ENCODE data around the gene CIAO2A. TPM values are rescaled to one million over a fixed set of nuclear protein-coding genes. Genes with fewer than 3 reads are reported as not detected.

The CIAO2A gene
- total RNA-seq, 4 donors from 2014 or later: 104 to 144 (median 129) TPM

DNA sequence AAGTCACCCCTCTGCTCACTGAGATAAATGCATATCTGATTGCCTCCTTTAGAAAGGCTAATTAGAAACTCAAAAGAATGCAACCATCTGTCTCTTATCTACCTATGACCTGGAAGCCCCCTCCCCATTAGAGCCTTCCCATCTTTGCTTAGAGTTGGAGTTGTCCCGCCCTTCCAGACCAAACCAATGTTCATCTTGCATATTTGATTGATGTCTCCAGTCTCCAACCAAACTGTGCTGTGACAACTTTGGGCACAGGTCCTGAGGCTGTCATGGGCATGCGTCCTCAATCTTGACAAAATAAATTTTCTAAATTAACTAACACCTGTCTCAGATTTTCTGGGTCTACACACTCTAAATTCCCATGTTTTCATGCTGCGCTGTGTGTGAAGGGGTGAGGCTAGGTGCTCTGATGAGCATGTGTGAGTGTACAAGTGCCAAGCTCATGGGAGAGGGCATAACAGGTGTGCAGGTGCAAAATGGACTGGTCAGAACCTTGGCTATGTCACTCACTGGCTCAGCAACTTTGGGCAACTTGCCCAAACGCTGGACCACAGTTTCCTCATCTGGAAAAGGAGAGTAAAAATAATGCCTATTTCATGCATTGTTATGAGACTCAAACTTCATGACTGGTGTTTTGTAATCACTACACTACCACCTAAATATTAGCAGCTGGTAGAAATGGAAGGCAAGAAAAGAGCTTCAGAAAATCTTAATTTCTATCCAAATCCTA lies 54.6 kb downstream of the CIAO2A start:
- Histone ChIP-seq H3K9me3 (no peaks in the 10 kb centered on the region), H3K36me3 (peaks cover 6 to 11% of the 10 kb centered on the region in 2 donors), H3K4me1 (peaks cover 0 to 3% of the 10 kb centered on the region in 2 donors), H3K4me3 (replicated peaks in 1 of 3) (no peak overlapping the region), H3K27me3 (no peaks in the 10 kb centered on the region), H3K27ac (no peak overlapping the region)
- no peak for TF ChIP-seq POLR2A (IDR thresholded peaks at IDR 0.05)
- no peak for TF ChIP-seq CTCF (IDR thresholded peaks at IDR 0.05)
- DNase-seq: no peak
- 90 to 93% methylated on average over 4 of the region's 4 CpGs for WGBS, 2 donors
- intact Hi-C loops (cut with DNase I): no loop called here

DNA sequence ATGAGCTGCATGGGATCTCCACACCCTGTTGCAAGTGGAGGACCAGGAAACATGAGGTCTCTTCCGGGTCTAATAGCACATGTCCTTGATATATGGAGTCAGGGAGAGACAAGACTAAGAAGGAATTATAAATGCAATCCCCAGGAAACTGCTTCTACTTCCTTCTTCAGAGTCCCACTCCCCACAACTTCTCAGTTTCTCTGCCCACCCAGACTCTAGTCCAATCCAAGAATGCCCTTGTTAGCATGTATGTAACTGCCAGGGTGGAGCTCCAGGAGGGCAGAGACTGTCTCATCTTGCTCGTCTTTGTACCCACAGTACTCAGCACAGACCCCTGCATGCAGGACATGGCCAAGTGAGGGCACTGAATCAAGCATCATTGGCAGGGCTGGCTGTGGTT lies 55.7 kb downstream of the CIAO2A start:
- H3K4me3 ChIP-seq (replicated peaks in 1 of 3): no peak overlapping the region
- TF ChIP-seq CTCF (IDR thresholded peaks at IDR 0.05): no peak
- TF ChIP-seq POLR2A (IDR thresholded peaks at IDR 0.05): no peak
- intact Hi-C loops (cut with DNase I): no loop called here
- 40 to 48% methylated on average over 2 of the region's 2 CpGs for WGBS, 2 donors
- no peak for DNase-seq
- no peak overlapping the region for H3K27ac ChIP-seq
- no peaks in the 10 kb centered on the region for H3K9me3 ChIP-seq
- no peaks in the 10 kb centered on the region for H3K27me3 ChIP-seq
- peaks cover 6 to 11% of the 10 kb centered on the region in 2 donors for H3K36me3 ChIP-seq
- no peaks in the 10 kb centered on the region for H3K4me1 ChIP-seq

GRCh38 chr15:64037116-64037515 lies 56.5 kb downstream of the CIAO2A start:
- Histone ChIP-seq H3K27me3 (no peaks in the 10 kb centered on the region), H3K27ac (no peak overlapping the region), H3K9me3 (no peaks in the 10 kb centered on the region), H3K4me1 (no peaks in the 10 kb centered on the region), H3K4me3 (replicated peaks in 1 of 3) (no peak overlapping the region), H3K36me3 (peaks cover 6 to 11% of the 10 kb centered on the region in 2 donors)
- DNase-seq: no peak
- intact Hi-C loops (cut with DNase I): no loop called here
- TF ChIP-seq CTCF (IDR thresholded peaks at IDR 0.05) (no peak), POLR2A (IDR thresholded peaks at IDR 0.05) (no peak)
- WGBS, 2 donors: 93 to 95% methylated on average over 3 of the region's 3 CpGs

- intact Hi-C loops (cut with DNase I): no loop called here
Measured at GRCh38 chr15:64035525-64035924, 58.1 kb downstream of the CIAO2A start.

More at GRCh38 chr15:64035525-64035924, 58.1 kb downstream of the CIAO2A start:
- TF ChIP-seq CTCF (IDR thresholded peaks at IDR 0.05) (no peak), POLR2A (IDR thresholded peaks at IDR 0.05) (no peak)
- DNase-seq: no peak
- peaks cover 6 to 11% of the 10 kb centered on the region in 2 donors for H3K36me3 ChIP-seq
- 93 to 100% methylated on average over 1 of the region's 1 CpG for WGBS, 2 donors
- H3K4me1 ChIP-seq: no peaks in the 10 kb centered on the region
- H3K4me3 ChIP-seq (replicated peaks in 1 of 3): no peak overlapping the region
- H3K27ac ChIP-seq: no peak overlapping the region
- H3K27me3 ChIP-seq: no peaks in the 10 kb centered on the region
- H3K9me3 ChIP-seq: no peaks in the 10 kb centered on the region

All from thyroid gland (tissue), 4 donors.